ENCODE results near the gene CRYBA4.

DNA sequence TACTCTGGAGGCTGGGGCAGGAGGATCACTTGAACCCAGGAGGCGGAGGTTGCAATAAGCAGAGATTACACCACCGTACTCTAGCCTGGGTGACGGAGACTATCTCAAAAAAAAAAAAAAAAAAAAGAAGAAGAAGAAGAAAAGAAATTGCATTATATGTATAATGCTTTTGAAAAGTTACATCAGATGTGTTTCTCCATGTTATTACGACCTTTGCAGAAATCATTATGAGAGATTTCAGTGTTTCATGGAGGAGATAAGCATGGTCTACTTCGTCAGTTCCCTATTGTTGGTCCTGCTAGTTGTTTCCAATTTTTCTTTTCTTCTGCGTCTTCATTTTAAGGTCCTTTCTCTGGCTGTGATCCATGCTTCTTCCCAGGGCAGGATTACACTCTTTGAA is 38.6 kb downstream of the CRYBA4 start:
- TF ChIP-seq, protein P1, sequence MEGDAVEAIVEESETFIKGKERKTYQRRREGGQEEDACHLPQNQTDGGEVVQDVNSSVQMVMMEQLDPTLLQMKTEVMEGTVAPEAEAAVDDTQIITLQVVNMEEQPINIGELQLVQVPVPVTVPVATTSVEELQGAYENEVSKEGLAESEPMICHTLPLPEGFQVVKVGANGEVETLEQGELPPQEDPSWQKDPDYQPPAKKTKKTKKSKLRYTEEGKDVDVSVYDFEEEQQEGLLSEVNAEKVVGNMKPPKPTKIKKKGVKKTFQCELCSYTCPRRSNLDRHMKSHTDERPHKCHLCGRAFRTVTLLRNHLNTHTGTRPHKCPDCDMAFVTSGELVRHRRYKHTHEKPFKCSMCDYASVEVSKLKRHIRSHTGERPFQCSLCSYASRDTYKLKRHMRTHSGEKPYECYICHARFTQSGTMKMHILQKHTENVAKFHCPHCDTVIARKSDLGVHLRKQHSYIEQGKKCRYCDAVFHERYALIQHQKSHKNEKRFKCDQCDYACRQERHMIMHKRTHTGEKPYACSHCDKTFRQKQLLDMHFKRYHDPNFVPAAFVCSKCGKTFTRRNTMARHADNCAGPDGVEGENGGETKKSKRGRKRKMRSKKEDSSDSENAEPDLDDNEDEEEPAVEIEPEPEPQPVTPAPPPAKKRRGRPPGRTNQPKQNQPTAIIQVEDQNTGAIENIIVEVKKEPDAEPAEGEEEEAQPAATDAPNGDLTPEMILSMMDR (conservative IDR thresholded peaks at IDR 0.05): no peak
- TF ChIP-seq EZH2 (IDR thresholded peaks at IDR 0.05; ENCODE audit: low read depth): no peak

Measured in PC-9 (cell line).